PFSK-1 (cell line): Measurements from ENCODE around the gene EEFSEC.

Source experiments
- FOXP2 ChIP-seq: optimal IDR thresholded peaks from 2 replicates; pipeline ENCODE3; 2011; ENCODE audit warnings: borderline replicate concordance, control low read depth, inconsistent platforms; ENCODE audit not compliant: insufficient read depth; ENCODE audit errors: extremely low read length, extremely low read depth
- POLR2AphosphoS5 ChIP-seq: IDR thresholded peaks from 2 replicates; pipeline ENCODE4 v1.6.1; 2012; ENCODE audit warnings: low read depth, mild to moderate bottlenecking, control low read depth, low read length, moderate library complexity
- SIN3A ChIP-seq: IDR thresholded peaks from 2 replicates; pipeline ENCODE4 v1.6.1; 2012; ENCODE audit warnings: mild to moderate bottlenecking, low read length, moderate library complexity, borderline replicate concordance; ENCODE audit not compliant: insufficient read depth
- TAF1 ChIP-seq: IDR thresholded peaks from 2 replicates; pipeline ENCODE4 v1.6.1; 2012; ENCODE audit warnings: low read length, control low read depth, borderline replicate concordance; ENCODE audit not compliant: insufficient read depth
- TF ChIP-seq, protein P1 (sequence below), 2 experiments: IDR thresholded peaks; 2 replicates each; pipeline versions ENCODE4 v1.6.1 to v1.8.0; 2011 to 2012; ENCODE audit warnings: low read depth in 2 of 2, low read length in 2 of 2, control low read depth in 1 of 2, inconsistent platforms in 1 of 2, mild to moderate bottlenecking in 1 of 2, moderate library complexity in 1 of 2; ENCODE audit not compliant: insufficient read depth in 1 of 2

The EEFSEC gene

DNA sequence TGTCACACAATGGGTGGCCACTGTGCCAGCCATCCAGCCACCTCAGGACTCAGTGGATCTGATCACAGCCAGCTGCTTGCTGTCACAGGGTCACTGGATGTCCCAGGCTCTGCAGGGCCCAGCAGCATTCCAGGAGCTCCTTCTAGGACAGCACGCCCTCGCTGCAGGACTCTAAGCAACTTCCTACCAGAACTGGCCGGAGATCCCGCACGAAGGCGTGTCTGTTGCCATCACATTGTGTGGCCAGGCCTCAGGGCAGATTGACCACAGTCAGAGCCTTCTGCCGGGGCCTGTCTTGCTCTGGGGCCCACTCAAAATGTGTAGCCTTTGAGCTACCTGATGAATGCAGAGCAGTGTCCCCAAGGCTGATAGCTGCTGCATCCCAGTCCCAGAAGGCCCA lies 288.8 kb downstream of the EEFSEC start:
- TF ChIP-seq POLR2AphosphoS5 (no peak), SIN3A (no peak), FOXP2 (no peak), TAF1 (no peak)
- TF ChIP-seq, protein P1, sequence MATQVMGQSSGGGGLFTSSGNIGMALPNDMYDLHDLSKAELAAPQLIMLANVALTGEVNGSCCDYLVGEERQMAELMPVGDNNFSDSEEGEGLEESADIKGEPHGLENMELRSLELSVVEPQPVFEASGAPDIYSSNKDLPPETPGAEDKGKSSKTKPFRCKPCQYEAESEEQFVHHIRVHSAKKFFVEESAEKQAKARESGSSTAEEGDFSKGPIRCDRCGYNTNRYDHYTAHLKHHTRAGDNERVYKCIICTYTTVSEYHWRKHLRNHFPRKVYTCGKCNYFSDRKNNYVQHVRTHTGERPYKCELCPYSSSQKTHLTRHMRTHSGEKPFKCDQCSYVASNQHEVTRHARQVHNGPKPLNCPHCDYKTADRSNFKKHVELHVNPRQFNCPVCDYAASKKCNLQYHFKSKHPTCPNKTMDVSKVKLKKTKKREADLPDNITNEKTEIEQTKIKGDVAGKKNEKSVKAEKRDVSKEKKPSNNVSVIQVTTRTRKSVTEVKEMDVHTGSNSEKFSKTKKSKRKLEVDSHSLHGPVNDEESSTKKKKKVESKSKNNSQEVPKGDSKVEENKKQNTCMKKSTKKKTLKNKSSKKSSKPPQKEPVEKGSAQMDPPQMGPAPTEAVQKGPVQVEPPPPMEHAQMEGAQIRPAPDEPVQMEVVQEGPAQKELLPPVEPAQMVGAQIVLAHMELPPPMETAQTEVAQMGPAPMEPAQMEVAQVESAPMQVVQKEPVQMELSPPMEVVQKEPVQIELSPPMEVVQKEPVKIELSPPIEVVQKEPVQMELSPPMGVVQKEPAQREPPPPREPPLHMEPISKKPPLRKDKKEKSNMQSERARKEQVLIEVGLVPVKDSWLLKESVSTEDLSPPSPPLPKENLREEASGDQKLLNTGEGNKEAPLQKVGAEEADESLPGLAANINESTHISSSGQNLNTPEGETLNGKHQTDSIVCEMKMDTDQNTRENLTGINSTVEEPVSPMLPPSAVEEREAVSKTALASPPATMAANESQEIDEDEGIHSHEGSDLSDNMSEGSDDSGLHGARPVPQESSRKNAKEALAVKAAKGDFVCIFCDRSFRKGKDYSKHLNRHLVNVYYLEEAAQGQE (IDR thresholded peaks at IDR 0.05; ENCODE audit: insufficient read depth in 1 of 2, low read depth in 2 of 2, low read length in 2 of 2): no peak

DNA sequence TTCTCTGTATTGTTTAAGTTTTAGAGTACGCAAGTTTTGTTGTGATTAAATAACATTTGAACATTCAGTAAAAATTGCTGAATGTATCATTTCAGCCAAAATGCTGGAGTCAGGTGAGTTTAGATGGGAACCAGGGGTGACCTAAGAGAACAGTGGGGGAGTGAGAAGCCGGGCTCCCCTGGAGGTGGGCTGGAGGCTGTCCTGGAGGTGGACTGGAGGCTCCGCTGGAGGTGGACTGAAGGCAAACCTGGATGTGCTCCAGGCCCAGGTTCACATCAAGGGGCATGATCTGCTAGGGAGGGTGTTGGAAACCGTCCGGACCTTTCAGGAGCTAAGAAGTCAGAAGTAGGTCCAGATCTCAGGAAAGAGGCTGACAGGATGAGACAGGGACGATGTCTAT lies 289.7 kb downstream of the EEFSEC start:
- TF ChIP-seq FOXP2: no peak

DNA sequence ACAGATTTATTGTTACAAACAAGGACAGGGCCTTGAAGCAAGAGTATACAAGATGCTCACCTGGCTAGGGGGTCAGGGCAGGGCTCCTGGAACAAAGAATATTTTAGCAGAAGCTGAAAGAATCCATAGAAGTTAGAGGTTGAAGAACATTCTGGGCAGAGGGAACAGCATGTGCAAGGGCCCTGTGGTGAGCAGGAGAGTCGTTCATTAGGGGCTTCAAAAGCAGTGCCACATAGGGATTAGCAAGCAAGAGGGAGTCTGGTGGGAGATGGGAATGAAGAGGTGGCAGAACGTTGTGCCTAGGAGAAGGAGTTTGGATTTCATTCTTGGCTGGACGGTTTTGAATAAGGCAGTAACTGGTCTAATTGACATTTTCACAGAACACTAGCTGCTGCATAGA lies 290.5 kb downstream of the EEFSEC start:
- TF ChIP-seq TAF1 (no peak), SIN3A (no peak), POLR2AphosphoS5 (no peak), FOXP2 (no peak)
- TF ChIP-seq, protein P1 (IDR thresholded peaks at IDR 0.05; ENCODE audit: insufficient read depth in 1 of 2, low read depth in 2 of 2, low read length in 2 of 2): no peak

DNA sequence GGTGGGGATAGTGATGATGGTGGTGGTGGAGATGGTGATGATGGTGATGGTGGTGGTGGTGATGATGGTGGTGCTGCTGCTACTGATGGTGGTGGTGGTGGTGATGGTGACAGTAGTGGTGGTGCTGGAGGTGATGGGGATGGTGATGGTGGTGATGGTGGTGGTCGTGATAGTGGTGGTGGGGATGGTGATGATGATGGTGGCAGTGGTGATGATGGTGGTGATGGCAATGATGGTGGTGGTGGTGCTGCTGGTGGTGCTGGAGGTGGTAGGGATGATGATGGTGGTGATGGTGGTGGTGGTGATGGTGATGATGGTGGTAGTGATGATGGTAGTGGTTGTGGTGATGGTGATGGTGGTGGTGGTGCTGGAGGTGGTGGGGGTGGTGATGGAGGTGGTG lies 292.1 kb downstream of the EEFSEC start:
- no peak for TF ChIP-seq POLR2AphosphoS5
- no peak for TF ChIP-seq FOXP2
- no peak for TF ChIP-seq TAF1
- TF ChIP-seq, protein P1 (IDR thresholded peaks at IDR 0.05; ENCODE audit: insufficient read depth in 1 of 2, low read depth in 2 of 2, low read length in 2 of 2): no peak
- no peak for TF ChIP-seq SIN3A

DNA sequence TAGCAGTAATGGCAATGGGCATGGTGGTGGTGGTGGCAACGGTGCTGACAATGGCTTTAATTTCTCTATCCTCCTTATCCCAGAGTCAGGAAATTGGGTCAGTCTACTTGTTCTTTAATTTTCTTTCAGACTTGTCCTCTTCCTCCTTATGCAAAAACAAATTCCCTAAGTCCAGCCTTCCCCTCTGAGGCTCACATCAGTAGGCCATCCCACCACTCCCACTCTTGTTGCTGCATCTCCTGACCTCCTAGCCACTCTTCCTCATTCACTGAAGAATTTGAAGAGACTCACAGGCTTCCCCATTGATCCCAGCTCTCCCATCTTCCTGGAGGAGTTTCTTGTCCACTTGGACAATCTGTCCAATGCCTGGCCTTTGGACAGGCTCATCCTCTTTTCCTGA lies 293.5 kb downstream of the EEFSEC start:
- TF ChIP-seq POLR2AphosphoS5 (no peak), SIN3A (no peak), TAF1 (no peak), FOXP2 (no peak)
- TF ChIP-seq, protein P1 (IDR thresholded peaks at IDR 0.05; ENCODE audit: insufficient read depth in 1 of 2, low read depth in 2 of 2, low read length in 2 of 2): no peak
